ENCODE results near the gene LRP1.

LRP1 gene

DNA sequence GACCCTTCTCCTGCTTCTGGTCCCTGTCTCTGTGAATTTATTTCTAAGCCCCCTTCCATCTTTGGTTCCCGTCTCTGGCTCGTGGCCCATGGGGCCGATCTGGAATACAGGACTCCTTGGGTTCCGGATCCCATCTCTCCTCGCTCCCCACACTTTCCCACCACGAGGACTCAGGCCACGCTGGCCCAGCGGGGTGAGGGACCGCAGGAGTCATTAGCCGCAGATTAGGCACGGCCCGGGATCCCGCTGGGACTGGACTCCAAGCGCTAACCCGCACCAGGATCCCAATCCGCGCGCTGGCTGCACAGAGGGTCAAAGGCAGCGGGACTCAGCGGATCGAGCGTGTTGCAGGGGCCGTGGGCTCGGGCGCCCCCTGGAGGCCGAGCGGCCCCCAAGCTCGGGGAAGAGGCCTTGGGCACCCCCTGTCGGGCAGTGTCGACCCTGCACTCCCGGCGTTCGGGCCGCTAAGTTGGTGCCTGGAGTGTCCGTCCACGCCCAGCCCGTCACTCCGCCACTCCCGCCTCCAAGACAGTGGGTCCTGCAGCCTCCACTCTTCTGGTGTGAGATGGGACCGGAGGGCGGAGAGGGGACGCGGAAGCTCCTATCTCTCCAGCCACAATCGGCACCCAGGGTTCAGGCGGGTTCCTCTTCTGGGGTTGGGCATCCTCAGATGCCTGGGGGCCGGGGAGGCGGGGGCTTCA is 110.7 kb downstream of the LRP1 start:
- DNase-seq, result peak; percentile 86

DNA sequence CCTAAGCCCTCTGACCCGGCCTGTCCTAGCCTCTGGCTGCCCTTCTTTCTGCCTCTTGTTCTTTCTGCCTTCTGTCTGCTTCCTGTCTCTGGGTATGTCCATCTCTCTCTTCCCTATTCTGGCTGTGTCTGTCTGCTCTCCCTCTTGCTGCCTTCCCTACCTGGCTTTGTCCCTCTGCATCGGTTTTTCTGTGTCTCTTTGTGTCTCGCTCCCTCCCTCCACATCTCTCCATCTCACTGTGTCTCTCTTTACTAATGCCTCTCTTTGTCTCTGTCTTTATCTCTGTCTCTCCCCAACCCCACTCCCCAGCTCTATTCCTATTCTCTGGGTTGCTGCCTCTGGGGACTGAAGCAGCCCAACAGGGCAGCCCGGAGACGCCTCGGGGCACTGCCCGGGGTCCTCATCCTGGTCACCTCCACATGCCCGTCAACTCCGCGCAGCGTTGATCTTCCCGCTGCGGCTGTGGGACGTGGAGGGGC is 111.3 kb downstream of the LRP1 start:
- no peak for DNase-seq

DNA sequence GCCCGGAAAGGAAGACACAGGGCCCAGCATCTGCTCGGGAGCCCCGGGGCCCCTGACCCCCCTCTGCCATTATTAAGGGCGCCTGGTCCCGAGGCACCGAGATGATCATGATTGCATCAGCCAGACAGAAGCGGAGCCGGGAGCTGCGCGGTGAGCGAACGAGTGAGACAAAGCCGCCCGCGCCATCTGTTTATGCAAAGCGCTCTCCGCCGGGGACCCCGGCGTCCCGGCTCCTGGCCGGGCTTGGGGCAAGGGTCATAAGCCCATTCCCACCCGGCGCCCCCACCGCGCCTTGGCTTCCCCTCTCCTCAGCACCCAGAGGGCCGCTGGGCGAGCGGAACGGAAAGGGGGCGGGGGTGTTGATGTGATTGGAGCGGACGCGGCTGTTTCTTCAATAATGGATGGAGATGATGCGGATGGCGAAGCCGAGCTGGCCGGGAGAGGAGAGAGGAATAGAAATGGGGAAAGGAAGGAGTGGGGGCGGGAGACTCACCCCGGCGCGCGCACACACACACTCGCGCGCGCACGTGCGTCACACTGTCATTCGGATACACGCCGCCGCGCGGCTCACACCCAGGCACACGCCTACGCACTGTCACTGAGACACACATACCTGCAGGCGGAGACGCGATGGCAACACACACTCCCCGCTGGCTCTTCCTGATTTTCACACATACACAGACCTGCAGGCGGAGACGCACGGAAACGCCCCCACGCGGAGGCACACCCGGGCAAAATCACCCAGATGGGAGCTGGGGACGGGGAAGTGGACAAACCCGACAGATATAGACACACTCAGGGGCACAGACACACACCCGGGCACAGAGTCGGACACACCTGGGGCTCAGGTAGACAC is 112.0 kb downstream of the LRP1 start:
- DNase-seq, result peak; percentile 69

DNA sequence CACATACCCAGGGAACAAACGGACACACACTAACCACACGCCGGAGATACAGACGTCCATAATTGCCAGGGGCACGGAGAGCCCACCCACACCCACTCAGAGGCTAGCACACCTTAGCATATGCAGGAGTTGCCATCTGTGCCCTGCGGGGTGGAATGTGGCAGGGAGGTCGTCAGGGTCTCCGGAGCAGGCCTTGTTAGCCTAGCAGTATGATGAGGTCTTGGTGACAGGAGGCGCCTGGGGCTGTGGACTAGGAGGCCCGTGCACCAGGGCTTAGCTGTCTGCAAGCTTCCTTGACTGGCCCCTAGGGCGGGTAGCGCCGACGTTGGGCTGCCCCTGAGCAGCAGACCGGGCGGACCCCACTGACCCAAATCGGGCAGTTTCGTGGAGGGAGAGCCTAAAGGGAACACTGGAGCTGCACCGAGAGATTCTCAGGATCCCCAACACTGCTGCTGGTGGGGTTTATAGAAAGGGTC is 112.7 kb downstream of the LRP1 start:
- no peak for DNase-seq

DNA sequence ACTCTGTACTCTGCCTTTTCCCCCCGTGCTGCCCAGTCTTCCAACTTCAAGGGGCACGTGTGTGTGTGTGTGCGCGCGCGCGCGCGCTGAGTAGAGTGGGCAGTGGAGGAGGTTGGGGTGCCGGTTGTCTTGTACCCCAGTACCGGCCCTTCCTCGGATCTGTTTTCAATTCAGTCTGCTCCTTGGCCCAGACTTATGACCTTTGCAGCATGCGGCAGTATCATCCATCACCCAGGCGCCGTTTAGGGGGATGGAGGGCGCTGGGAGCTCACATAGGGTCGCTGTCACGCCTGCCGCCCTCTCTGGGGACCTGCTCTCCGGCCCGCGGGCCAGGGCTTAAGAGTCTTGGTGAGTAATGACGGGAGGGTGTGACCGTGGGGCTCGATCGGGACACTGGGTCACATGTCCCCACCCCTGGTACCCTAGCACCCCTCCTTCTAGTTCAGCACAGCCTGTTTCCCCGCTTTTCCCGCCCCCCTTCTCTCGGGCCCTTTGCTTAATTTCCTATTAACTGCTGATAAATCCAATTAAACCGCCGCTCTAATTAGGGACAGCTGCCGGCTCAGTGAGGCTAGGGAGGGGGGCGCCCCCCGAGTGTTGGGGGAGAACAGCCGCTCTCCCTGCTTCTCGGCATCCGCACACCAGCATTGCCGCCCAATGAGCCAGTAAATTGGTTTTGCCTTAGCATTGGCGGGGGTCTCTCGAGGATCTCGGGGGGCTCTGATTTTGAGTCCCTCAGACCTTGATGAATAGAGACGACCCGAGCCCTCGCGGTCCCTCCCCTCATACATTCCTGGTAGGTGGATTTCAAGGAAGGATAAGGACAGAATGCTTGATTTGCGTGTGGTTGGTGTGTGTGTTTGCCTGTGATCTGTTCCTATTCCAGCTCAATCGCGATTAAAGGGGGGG is 113.4 kb downstream of the LRP1 start:
- no peak for DNase-seq

DNA sequence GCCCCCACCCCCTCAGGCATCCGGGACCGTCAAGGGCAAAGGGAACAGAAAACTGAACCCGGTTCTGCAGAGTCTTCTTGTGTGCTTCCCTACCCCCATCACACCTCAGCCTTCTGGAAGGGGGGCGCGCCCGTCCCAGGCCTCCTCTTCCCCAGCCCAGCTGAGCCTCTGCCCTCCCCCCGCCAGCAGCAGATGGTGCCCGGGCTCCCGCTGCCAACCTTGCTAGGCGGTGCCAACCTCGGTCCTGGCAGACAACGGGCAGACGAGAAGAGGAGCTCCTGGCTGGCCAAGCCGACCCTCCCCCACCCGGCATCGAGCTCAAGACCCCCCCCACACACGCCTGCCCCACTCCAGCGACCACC is 114.0 kb downstream of the LRP1 start:
- DNase-seq, result no peak

DNA sequence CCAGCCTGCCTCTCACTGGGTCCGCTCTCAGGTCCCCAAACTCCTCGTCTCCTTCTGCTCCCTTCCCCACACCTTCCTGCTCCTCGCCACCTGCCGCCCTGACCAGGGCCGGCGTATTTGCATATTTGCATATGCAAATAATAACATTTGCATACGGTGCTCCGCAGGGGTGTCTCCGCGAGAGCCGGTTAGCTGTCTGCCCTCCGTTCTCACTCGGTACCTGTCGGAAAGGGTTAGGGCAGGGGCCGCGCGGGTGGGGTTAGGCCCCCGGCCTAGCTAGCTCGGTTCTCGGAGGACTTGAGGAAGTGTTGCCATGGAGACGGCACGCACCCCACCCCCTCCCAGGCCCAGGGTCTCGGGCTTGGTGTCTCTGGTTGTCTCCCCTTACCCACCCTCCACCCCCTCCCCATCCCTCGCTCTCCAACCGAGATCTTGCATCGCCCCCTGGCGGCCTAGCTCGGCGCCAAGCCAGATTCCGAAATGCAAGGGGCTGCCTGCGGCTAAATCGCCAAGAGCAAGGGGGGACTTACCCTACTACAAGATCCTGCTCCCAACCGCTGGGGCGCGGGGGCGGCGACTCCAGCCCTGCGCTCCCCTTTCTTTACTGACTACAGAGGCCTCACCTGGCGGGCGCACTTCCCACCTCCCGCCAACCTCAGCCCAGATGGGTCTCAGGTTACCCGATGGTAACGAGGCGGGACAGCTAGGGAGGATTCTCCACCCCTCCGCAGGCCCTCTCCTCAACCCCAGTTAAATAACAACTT is 114.6 kb downstream of the LRP1 start:
- no peak for DNase-seq

DNA sequence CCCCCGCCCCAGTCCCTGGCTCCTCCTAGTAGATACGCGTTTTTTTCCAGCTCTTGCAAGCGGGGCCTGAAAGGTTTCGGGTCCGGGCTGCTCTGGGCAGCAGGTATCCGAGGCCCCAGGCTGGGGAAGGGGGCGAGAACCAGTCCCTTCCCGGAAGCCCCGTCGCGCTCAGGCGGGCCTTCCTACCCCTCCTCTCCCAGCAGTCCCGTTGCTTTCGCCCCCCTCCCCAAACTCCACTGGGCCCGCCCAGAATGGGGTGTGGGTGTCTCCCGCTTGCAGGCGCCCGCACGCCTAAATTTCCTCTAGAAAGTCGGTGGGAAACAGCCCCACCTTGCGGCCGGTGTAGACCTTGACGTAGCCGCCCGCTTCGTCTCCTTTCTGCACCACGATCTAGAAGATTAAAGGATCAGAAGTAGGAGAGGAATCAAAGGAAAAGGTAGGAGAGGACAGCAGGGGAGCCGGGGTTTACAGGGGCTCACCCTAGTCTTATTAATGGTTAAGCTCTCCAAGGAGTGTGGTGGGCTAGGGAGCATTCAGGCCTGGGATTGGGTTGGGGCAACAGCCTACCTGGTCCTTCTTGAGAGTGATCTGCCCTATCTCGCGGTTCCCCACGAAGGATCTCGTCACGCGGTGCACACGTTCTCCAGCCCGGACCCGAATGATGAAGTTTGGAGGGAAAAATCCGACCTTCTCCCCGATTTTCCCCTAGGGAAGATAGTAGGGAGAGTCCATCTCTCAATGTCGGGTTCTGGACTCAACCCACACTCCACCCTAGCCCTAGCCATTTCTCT is 115.4 kb downstream of the LRP1 start:
- peak; percentile 64 for DNase-seq

DNA sequence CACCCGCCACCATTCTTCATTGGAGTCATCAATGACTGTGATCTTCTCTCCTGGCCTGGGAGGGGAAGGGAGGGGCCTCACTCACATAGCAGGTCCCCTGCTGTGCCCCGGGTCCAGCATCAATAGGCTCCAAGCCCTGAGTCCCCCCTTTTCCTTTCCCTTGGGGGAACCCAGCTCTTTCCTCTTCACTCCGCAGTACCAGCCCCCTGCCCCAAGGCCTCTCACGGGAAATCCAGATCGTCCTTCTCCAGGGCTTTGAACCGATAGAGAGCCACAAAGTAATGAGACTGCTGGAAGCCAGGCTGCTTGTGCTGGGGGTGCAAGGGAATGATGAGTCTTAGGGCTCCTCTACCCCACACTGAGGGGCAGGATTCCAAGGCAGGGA is 116.0 kb downstream of the LRP1 start:
- no peak for DNase-seq

DNA sequence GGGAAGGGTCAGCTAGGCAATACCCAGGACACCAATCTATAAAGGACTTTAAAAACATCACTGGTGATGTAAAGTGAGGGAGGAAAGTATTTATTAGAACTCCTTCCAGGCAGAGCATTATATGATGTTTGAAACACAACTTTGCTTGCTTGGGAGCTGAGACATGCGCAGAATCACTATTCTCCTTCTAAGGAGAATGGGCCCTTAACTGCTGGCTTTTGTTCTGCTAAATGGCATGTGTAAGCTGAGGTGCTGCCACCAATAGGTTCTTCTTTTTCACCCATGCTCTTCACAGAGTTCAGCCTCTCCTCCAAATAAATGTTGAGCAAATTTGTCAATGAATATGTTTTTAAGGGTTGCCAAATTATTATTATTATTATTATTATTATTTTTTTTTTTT is 118.8 kb downstream of the LRP1 start:
- DNase-seq, result no peak

DNA sequence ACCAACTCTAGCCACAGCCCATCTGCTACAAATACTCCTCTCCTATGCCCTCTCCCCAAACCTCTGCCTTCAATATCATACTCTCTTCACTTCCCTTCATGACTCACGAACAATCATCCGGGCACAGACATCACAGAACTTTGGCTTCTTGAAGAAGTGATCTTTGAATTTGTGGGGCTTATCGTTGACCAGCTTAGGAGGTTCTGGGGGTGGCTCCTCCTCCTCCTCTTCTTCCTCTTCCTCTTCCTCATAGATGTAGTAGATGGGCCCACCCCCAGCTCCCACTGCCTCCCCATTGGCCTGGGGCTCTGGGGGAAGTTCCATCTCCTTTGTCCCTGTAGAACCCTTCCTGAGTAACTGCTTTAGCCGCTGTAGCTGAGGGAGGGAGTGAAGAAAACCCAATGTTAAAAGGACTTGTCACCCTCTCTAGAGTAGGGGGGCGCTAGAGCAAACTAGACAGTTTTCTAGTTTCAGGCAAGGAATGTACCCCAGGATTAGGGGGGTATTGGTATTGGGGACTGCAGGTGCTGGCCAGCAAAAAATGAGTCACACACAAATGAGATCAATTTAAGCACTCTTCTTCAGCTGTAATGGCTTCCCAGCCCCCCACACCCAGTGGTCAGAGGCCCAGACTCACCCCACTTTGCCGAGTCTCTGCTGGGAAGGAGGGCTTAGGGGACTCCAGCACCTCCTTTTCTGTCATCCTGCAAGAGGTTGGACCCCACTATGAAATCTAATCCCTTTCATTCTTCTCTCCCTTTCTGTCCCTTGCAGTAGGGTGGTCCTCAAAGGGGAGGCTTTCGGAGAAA is 120.9 kb downstream of the LRP1 start:
- no peak for DNase-seq

DNA sequence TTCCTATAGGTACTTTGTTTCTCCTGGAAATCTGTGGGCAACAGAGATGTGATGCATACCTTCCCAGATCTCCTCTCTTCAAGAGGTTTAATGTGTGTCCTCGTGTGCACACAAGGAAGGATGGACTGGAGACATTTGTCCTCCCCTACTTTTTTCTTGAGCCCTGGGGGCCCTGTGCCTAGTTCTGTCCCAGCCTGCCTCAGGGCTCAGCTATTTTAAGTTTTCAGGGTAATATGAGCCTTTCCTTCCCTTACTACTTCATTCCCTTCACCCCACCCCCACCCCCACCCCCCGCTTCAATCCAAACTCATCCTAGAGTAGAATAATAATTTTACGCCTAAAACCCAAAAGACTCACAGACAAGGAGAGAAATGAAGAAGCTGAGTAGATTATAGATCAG is 122.3 kb downstream of the LRP1 start:
- DNase-seq, result no peak

DNA sequence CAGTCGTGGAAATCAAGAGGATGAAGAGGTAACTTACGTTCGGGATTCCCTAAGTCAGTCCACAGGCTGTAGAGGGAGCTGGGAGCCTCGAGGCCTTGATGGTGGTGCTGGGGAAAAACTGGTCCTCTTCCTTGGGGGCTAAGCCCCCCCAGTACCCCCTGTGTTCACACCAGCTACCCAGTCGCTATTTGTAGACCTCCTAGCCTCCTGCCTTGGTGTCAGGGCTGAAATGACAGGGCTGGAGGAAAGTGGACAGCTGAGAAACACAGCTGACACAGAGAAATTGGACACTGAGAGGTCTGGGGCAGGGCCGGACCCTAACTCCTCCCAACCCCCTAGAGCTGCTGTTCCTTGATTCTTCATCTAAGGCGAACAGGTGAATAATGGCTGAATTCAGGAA is 122.7 kb downstream of the LRP1 start, which contains the start of gene STAC3:
STAC3 (minus strand) TSS at position 232 of the 400 bp plus-strand sequence. CDS start 1,551 bp downstream, outside the sequence.
- no peak for DNase-seq

DNA sequence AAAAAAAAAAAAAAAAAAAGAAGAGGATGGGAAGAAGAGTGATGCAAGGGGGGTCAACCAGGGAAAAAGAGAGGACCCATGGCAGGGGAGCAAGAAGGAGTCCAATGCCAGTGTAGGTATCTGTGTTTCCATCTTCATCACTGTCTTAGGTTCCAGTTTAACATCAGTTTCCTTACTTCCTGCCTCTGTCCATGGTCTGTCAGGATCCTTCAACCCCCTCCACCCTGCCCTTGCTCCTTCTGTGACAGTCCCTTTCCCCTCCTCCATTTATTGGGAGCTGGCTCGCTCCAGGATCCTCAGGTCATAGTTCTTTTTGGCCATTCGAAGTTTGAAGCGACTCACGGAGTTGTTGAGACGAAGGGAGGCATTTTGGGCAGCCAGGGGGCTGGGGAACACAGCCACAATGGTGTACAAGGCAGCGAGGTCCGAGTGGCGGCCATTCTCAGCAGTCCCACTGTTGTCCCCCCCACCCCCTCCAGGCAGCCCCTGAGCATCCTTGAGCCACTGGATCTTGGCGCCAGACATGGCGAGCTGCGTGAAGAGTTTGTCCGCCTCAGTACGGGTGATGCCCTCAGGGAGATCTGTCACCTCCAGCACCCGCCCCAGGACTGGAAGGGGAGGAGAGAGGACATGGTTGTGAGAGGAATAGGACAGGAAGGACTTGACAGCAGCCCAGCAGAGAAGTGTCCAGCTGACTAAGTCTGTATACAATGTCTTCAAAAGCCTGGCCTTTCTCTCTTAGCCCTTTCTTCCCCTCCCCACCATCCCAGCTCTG is 126.4 kb downstream of the LRP1 start:
- DNase-seq, result no peak

DNA sequence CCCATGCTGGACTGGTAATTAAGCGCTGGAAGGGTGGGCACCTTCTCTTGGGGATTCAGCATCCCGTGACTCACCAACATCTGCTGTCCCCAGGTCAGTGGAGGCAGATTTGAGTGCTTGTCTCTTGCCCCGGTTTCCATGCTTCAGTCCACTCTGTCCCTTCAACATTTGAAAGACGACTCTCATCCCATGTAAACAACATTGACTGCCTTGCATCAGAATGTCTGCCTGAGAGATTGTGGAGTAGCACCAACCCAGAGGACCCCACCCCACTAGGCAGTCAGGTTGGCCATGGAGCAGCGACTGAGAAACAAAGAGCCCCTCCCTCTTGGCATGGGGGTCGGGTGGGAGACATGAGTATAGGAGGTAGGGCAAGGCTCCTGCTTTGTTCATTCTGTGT is 127.6 kb downstream of the LRP1 start:
- no peak for DNase-seq

DNA sequence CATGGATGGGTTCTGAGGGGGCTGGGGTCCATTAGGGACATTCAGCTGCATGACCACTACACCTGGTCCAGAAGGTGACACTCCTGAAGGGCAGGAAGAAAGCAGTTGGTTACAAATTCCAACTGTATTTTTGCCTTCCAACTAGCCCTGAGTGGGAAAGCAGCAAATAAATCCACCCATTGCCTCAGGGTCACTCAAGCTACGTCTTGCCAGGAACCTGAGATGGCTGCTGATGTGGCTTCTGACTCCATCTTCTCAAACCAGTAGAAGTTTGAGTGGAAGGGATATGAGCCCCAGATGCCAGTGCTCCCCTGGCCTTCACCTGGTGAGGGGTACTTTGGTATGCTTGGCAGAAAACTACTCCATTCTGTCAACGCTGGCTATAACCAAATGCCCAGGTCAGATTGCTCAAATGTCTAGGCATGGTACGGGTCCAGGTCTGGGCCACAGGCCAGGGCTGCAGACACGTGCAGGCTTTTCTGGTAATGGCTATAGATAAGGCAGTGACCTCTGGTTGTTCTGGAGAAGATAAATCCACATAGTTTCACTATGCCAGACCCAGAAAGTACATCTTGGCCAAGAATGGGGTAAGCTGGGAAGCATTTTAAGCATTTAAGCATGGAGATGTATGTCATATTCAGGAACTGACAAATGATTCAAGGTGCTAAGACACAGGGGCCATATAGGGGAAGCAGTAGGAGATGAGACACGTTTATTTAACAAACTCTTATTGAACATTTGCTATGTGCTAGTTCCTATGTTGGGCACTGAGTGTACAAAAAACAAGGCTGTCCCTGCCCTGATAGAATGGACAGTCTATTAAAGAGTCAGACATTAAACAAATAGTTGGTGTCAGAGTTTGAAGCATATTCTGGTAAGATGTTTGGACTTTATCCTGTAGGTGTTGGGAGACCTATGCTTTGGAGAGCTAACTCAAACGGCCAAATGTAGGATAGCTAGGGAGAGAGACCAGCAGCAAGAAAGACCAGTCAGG is 131.0 kb downstream of the LRP1 start:
- DNase-seq, result no peak

DNA sequence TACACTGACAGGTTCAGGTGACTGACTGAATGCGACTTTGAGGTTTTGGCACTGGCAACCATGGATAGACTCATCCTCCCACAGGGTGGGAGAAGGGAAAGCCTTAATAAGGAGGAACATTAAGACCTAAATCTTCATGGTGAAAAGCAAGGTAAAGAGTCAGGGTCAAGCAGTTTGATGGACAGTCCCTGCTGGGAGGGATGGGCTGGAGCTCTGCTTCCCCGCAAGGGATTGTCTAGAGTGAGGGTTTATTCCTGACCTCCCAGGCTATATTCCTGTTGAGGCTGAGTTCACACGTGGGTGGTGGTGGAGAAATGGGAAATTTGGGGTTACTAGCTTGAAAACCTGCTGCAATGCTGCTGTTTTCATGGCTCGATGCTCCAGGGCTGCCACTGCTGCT is 132.1 kb downstream of the LRP1 start:
- no peak for DNase-seq

DNA sequence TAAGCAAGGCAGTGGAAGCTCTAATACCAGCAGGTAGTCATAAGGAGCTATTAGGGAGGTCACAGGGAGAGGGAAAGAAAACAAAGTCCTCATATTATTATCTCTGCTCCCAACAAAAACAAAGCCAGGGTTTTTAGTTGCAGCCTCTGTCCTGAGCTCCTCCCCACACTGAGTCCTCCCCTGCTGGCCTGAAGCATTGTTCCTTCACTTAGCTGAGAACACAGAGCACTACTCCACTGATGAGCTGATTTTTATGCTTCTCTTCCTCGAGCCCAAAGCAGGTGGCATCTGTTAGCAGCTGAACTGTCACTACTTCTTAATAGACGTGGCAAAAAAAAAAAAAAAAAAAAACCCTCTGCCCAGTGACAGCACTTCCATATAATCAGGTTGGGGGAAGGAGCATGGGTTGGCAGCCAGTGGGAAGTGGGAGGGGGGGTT is 133.2 kb downstream of the LRP1 start:
- DNase-seq, result no peak
